Smooth muscle cell (in vitro differentiated cells): ENCODE measurements around the gene SPOPL. TPM values are rescaled to one million over a fixed set of nuclear protein-coding genes. Genes with fewer than 3 reads are reported as not detected.
"Not testable (repeated sequence)": the region's sequence is repeated elsewhere in the genome, so short reads cannot be mapped to it uniquely, and the experiment has no call there.

ENCODE experiments used
- DNase-seq: peaks from one replicate; lab custom pipeline; 2025; ENCODE audit not compliant: unreplicated experiment; lab: John Stamatoyannopoulos, UW
- H2AFZ ChIP-seq: fragments of 200-600 bp; sonication (generic); 2 replicates; pipeline ENCODE4 v1.6.0; 2016; ENCODE audit warnings: antibody characterized with exemption, low read depth, mild to moderate bottlenecking
- H3F3A ChIP-seq: fragments of 200-600 bp; sonication (generic); 2 replicates; pipeline ENCODE4 v1.6.0; 2017; ENCODE audit warnings: antibody characterized with exemption, low read depth
- H3K27ac ChIP-seq: fragments of 200-600 bp; sonication (generic); 2 replicates; pipeline ENCODE4 v1.5.1; 2016; ENCODE audit warnings: low read depth, mild to moderate bottlenecking
- H3K27me3 ChIP-seq: fragments of 200-600 bp; sonication (generic); 2 replicates; pipeline ENCODE4 v1.6.1; 2016; ENCODE audit warnings: low read depth, mild to moderate bottlenecking
- H3K36me3 ChIP-seq: fragments of 200-600 bp; sonication (generic); 2 replicates; pipeline ENCODE4 v1.5.1; 2016; ENCODE audit warnings: low read depth
- H3K4me1 ChIP-seq: fragments of 200-600 bp; sonication (generic); 2 replicates; pipeline ENCODE4 v1.5.1; 2016; ENCODE audit warnings: low read depth
- H3K4me2 ChIP-seq: fragments of 200-600 bp; sonication (generic); 2 replicates; pipeline ENCODE4 v1.6.0; 2016; ENCODE audit warnings: mild to moderate bottlenecking
- H3K4me3 ChIP-seq: fragments of 200-600 bp; sonication (generic); 2 replicates; pipeline ENCODE4 v1.5.1; 2016; ENCODE audit warnings: mild to moderate bottlenecking
- H3K79me2 ChIP-seq: fragments of 200-600 bp; sonication (generic); 2 replicates; pipeline ENCODE4 v1.6.0; 2016; ENCODE audit warnings: low read depth, mild to moderate bottlenecking
- H3K9ac ChIP-seq: fragments of 200-600 bp; sonication (generic); 2 replicates; pipeline ENCODE4 v1.6.0; 2016; ENCODE audit warnings: low read depth
- H3K9me3 ChIP-seq: fragments of 200-600 bp; sonication (generic); replicated peaks from 2 replicates; pipeline ENCODE4 v1.5.1; 2016; ENCODE audit warnings: low read depth
- H4K20me1 ChIP-seq: fragments of 200-600 bp; sonication (generic); 2 replicates; pipeline ENCODE4 v1.6.0; 2016; ENCODE audit warnings: low read depth
- CTCF ChIP-seq: fragments of 200-600 bp; sonication (generic); IDR thresholded peaks from 2 replicates; pipeline ENCODE4 v1.5.1; 2017; ENCODE audit warnings: borderline replicate concordance, mild to moderate bottlenecking, antibody characterized with exemption; ENCODE audit not compliant: insufficient read depth, poor library complexity, severe bottlenecking
- WGBS: methylation state at CpG from one replicate; pipeline ENCODE4 v1.1.7; 2016; ENCODE audit warnings: low lambda C conversion rate; 5-methylcytosine and 5-hydroxymethylcytosine counted together
- polyA plus RNA-seq: library from polyadenylated mRNA; unstranded; fragments of >200 nt; fragmentation: Nextera tagmentation; extraction: Ambion mirVana; gene quantifications from 2 replicates; pipeline ENCODE4 v1.2.1, GENCODE V29; 2016
- total RNA-seq: library from RNA; depleted of rRNA; stranded (reverse); fragments of >200 nt; gene quantifications from 2 replicates; pipeline ENCODE4 v1.2.3, GENCODE V29; 2014

Gene SPOPL
- total and polyA plus RNA-seq, 2 experiments from 2014 or later = 3.7 to 27.7 TPM

DNA sequence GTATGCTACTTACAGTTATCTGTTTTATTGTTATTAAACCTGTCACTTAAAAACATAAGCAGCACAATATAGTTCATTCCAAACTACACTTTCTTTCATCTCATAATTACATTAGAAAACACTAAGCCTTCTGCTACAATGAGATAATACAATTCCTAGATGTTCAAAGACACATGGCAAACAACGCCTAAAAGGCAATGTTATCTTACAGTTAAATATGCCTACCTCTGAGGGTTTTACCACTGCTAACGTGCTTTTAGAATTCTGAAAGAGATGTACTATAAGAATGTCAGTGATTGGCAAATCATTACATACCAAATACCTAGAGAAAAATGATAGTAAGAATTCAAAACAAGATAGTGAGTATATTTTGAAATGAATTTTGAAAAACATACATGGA is 46.8 kb upstream of the SPOPL start:
- WGBS = 84% methylated on average over 2 of the region's 2 CpGs
- Histone ChIP-seq H3K36me3 (no peaks in the 10 kb centered on the region), H3K4me2 (no peak overlapping the region), H3K4me1 (no peaks in the 10 kb centered on the region), H3K9me3 (no peaks in the 10 kb centered on the region), H4K20me1 (no peaks in the 10 kb centered on the region), H3K79me2 (no peaks in the 10 kb centered on the region), H3K27ac (no peak overlapping the region), H3K27me3 (no peaks in the 10 kb centered on the region), H2AFZ (no peak overlapping the region), H3F3A (no peaks in the 10 kb centered on the region), H3K9ac (no peak overlapping the region), H3K4me3 (no peak overlapping the region)
- DNase-seq = no peak
- no peak for TF ChIP-seq CTCF

DNA sequence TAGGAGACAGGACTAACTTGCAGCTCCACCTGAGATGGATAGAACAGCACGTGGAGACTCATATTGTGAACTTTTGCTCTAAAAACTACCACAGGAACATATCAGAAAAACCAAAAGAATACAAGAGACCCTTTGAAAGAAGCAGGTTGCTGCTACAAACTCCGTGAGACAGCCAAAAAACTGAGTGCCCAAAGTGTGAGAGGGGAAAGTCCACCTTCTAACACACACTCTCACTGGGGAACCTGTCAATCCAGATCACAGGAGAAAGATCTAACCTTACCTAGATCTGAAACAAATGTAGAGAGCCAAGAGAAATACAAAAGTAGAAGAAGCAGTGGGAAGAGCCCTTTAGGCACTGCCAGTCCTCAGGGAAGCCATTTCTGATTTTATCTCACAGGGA is 46.3 kb upstream of the SPOPL start:
- no peak for DNase-seq
- no peaks in the 10 kb centered on the region for H3K36me3 ChIP-seq
- no peaks in the 10 kb centered on the region for H3K79me2 ChIP-seq
- H3K27ac ChIP-seq = no peak overlapping the region
- no peak overlapping the region for H3K9ac ChIP-seq
- no peaks in the 10 kb centered on the region for H4K20me1 ChIP-seq
- no peak overlapping the region for H3K4me3 ChIP-seq
- WGBS = 95% methylated on average over 2 of the region's 2 CpGs
- no peaks in the 10 kb centered on the region for H3K9me3 ChIP-seq
- H3F3A ChIP-seq = no peaks in the 10 kb centered on the region
- no peak overlapping the region for H2AFZ ChIP-seq
- no peak for TF ChIP-seq CTCF
- no peaks in the 10 kb centered on the region for H3K4me1 ChIP-seq
- H3K4me2 ChIP-seq = no peak overlapping the region
- no peaks in the 10 kb centered on the region for H3K27me3 ChIP-seq

- Histone ChIP-seq H2AFZ (no peak overlapping the region), H3K27ac (no peak overlapping the region), H3F3A (no peaks in the 10 kb centered on the region), H3K9me3 (no peaks in the 10 kb centered on the region), H3K4me1 (no peaks in the 10 kb centered on the region), H4K20me1 (no peaks in the 10 kb centered on the region), H3K4me2 (no peak overlapping the region), H3K79me2 (no peaks in the 10 kb centered on the region), H3K36me3 (no peaks in the 10 kb centered on the region), H3K9ac (no peak overlapping the region), H3K27me3 (no peaks in the 10 kb centered on the region), H3K4me3 (no peak overlapping the region)
- 81% methylated on average over 2 of the region's 2 CpGs for WGBS
- no peak for DNase-seq
- TF ChIP-seq CTCF = no peak
Observed at GRCh38 chr2:138455691-138456090, 45.9 kb upstream of the SPOPL start.

GRCh38 chr2:138462689-138463088 is 38.9 kb upstream of the SPOPL start:
- H4K20me1 ChIP-seq, H3K9me3 ChIP-seq, H3K9ac ChIP-seq, H2AFZ ChIP-seq, H3K4me2 ChIP-seq, H3K4me1 ChIP-seq, H3K27ac ChIP-seq, H3K36me3 ChIP-seq, DNase-seq, H3K4me3 ChIP-seq, H3K79me2 ChIP-seq, H3K27me3 ChIP-seq, H3F3A ChIP-seq: not testable (repeated sequence)
- WGBS = 96% methylated on average over 3 of the region's 3 CpGs
